Mesodermal cell (in vitro differentiated cells): ENCODE data around the gene ADCY5.

Experiments
- H3K27ac ChIP-seq: 2 replicates; pipeline ENCODE4 v1.7.0; 2013; ENCODE audit warnings: mild to moderate bottlenecking, low read depth, low read length, moderate library complexity; ENCODE audit not compliant: severe bottlenecking
- H3K36me3 ChIP-seq: 2 replicates; pipeline ENCODE4 v1.7.1; 2013; ENCODE audit warnings: mild to moderate bottlenecking, low read length, moderate library complexity; ENCODE audit not compliant: control insufficient read depth, insufficient read depth
- H3K4me1 ChIP-seq: one replicate; pipeline ENCODE4 v1.7.1; 2013; ENCODE audit warnings: mild to moderate bottlenecking, low read length; ENCODE audit not compliant: insufficient read depth, control insufficient read depth, poor library complexity, severe bottlenecking
- H3K4me3 ChIP-seq: 2 replicates; pipeline ENCODE4 v1.7.0; 2013; ENCODE audit warnings: low read length, control low read depth, mild to moderate bottlenecking; ENCODE audit not compliant: insufficient read depth, poor library complexity, severe bottlenecking; ENCODE audit errors: extremely low read depth
- H3K9me3 ChIP-seq: 2 replicates; pipeline ENCODE4 v1.7.1; 2013; ENCODE audit warnings: mild to moderate bottlenecking, low read length, moderate library complexity; ENCODE audit not compliant: control insufficient read depth
- WGBS, 2 experiments: methylation state at CpG; one replicate each; pipeline ENCODE4 v1.1.5; 2013; ENCODE audit warnings: missing lambda C conversion rate in 2 of 2; ENCODE audit not compliant: insufficient coverage in 2 of 2; 5-methylcytosine and 5-hydroxymethylcytosine counted together

Gene ADCY5

DNA sequence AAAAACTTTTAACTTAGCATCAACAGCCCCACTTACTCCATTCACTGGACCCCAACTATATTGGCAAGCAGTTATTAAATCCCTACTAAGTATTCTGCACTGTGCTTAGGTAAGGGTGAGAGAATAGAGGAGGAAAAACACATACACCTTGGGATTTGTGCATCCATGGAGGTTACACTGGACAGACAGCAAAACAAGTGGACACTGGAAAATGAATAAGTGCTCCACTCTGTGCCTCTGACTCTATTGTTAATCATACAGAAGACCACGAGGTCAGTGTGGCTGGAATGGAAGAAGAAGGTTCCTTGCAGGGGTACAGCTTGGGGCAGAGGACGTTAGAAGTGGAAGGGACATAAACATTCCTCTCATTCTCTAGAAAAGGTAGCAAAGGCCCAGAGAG is 3.2 kb downstream of the ADCY5 start:
- Histone ChIP-seq H3K27ac (no peak overlapping the region), H3K9me3 (no peaks in the 10 kb centered on the region), H3K4me1 (no peaks in the 10 kb centered on the region), H3K4me3 (no peak overlapping the region), H3K36me3 (no peaks in the 10 kb centered on the region)
- WGBS, 2 experiments: 80% methylated on average over 1 of the region's 2 CpGs; no CpG with 5 or more reads in 1 of the 2 experiments

DNA sequence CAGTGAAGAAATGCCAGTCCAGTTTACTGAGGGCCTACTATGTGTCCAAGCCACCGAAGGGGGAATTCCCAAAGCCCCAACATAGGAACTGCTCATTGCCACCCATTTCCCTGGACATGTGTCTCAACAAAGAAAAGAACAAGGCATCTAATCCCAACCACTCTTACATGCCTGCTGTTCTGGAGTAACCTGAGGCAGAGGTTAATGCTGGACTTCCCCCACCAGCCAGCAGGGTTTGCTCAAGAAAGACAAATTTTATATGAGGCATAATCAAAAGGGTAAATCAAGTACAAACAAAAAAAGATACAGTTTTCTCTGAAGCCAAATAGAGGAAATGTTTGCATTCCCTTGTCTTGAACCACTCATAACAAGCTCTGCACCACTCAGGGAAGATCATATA is 4.1 kb downstream of the ADCY5 start:
- Histone ChIP-seq H3K27ac (no peak overlapping the region), H3K4me3 (no peak overlapping the region), H3K9me3 (no peaks in the 10 kb centered on the region), H3K36me3 (no peaks in the 10 kb centered on the region), H3K4me1 (peaks cover 6% of the 10 kb centered on the region)
- WGBS, 2 experiments: 57% methylated on average over 1 of the region's 1 CpG; no CpG with 5 or more reads in 1 of the 2 experiments

DNA sequence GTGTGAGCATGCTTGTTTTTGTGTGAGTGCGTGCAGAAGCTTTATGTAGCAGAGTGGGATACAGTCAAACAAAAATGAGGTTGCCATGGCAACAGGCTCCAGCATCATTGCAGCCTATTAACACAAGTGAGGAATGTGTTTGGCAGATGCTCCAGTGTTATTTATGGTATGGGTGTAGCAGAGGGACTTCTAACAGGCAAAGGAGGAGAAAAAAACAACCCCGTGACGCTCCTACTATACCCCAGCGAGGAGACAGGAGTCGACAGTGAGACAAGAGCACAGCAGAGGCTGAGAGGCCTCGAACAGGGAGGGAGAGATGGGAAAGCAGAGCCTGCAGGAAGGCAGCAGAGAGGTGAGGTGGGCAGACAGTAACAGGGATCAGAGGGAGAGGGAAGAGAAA is 4.9 kb downstream of the ADCY5 start:
- Histone ChIP-seq H3K36me3 (no peaks in the 10 kb centered on the region), H3K27ac (no peak overlapping the region), H3K4me1 (peaks cover 6% of the 10 kb centered on the region), H3K9me3 (no peaks in the 10 kb centered on the region), H3K4me3 (no peak overlapping the region)
- 76 to 90% methylated on average over 4 to 6 of the region's 6 CpGs for WGBS, 2 experiments

DNA sequence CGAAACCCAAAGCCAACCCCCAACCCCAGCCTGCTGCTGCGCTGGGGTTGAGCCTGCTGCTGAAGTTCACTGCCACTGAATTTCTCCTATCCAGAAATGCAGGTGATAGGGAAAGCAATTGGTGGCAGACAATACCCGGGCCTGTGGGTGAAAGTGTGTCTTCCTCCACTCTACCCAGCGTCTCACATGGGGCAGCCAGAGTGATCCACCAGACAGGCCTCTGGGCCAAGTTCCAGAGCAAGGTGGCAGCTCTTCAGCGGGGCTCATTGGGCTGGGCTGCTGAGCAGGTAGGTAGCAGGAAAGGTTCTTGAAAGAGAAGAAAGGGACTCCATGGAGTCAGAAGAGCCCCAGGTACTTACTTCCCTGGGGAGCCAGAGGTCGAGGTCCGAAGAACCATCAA is 6.0 kb downstream of the ADCY5 start:
- 90 to 93% methylated on average over 6 of the region's 7 CpGs for WGBS, 2 experiments
- Histone ChIP-seq H3K36me3 (no peaks in the 10 kb centered on the region), H3K9me3 (no peaks in the 10 kb centered on the region), H3K4me1 (peaks cover 6% of the 10 kb centered on the region), H3K4me3 (no peak overlapping the region), H3K27ac (no peak overlapping the region)

DNA sequence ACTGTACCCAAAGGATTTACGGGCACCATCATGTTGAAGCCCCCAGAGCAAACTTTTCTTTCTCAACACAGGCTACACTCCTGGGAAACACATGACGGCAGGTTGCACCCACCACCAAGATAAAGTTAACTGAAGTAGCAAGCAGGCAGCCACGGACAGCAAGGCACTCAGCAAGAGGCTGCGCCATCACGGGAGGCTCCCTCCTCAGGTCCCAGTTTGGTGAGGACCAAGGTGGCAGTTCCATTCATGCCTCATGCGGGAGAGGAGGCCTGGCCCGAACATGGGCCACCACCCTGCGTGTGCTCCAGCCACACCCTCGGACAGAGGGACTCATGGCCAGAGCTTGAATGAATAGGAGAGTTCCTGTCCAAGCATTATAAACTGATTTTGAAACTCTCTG is 6.8 kb downstream of the ADCY5 start:
- 87 to 97% methylated on average over 8 of the region's 9 CpGs for WGBS, 2 experiments

DNA sequence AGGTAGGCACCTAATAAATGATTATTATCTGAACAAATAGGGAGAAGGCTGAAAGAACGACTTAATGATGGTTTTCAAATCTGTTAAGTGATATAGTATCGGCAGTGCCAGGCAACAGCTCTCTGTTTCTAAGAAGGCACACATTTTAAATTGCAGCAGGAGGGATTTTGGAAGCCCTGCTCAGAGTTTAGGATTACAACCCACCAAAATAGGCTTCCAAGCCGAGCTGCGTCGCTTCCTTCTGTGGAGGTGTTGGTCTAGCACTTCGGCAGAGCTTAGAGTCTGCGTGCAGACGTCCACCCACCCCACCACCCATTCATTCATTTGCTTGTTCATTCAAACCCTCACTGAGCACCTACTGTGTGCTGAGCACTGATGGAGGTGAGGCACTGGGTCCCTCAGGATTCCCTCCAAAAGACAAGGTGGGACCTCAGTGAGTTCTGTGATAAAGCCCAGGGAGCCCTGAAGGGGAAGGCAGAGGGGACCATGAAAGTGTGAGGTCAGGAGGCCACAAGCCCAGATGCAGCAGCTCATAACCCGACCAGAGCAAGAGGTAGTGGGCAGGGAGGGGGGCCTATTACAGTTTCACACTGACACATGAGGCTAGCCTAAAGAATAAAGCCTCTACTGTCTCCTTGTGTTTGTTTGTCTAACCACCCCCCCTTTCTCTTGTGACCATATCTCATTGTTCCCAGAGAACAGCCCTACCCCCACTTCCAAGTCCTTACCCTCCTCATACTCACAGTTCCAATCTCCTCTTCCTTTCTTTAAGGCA is 8.9 kb downstream of the ADCY5 start:
- Histone ChIP-seq H3K4me1 (peaks cover 6% of the 10 kb centered on the region), H3K9me3 (no peaks in the 10 kb centered on the region), H3K27ac (no peak overlapping the region), H3K36me3 (no peaks in the 10 kb centered on the region), H3K4me3 (no peak overlapping the region)
- 90 to 93% methylated on average over 6 to 9 of the region's 9 CpGs for WGBS, 2 experiments

More for the DNA sequence above, 6.8 kb downstream of the ADCY5 start:
- Histone ChIP-seq H3K4me1 (peaks cover 6% of the 10 kb centered on the region), H3K4me3 (no peak overlapping the region), H3K36me3 (no peaks in the 10 kb centered on the region), H3K9me3 (no peaks in the 10 kb centered on the region), H3K27ac (no peak overlapping the region)

DNA sequence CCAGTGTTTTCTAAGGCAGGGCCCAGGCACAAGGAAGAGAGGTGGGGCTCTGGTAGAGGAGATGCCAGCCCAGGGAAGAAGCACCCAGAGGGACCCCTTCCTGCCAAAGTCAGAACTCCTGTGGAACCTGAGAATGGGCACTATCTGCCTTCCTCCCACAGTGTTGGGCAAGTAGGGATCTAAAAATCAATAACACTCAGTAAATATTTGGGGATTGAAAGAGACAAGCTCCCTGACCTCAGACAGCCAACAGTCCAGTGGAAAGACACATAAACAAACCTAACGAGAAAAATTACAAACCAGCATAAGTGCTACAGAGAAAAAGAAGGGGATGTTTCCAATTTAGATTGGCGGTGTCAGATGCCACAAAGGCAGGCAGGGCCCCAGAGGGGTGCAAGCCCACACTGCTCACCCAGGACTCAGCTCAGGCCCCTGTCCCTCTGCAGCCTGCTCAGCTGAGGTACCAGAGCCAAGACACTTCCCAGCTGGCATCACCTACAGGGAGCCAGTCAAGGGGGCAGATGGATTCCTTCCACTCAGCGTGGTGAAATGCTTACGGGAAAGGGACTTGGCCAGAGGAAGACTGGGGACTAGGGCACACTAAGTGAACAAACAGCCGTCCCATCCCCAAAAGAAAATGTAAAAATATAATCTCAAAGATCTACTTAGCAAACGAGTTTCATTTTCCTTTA is 15.9 kb downstream of the ADCY5 start:
- Histone ChIP-seq H3K4me1 (no peaks in the 10 kb centered on the region), H3K4me3 (no peak overlapping the region), H3K36me3 (no peaks in the 10 kb centered on the region), H3K27ac (no peak overlapping the region), H3K9me3 (no peaks in the 10 kb centered on the region)
- WGBS, 2 experiments: 88 to 100% methylated on average over 2 to 3 of the region's 6 CpGs

DNA sequence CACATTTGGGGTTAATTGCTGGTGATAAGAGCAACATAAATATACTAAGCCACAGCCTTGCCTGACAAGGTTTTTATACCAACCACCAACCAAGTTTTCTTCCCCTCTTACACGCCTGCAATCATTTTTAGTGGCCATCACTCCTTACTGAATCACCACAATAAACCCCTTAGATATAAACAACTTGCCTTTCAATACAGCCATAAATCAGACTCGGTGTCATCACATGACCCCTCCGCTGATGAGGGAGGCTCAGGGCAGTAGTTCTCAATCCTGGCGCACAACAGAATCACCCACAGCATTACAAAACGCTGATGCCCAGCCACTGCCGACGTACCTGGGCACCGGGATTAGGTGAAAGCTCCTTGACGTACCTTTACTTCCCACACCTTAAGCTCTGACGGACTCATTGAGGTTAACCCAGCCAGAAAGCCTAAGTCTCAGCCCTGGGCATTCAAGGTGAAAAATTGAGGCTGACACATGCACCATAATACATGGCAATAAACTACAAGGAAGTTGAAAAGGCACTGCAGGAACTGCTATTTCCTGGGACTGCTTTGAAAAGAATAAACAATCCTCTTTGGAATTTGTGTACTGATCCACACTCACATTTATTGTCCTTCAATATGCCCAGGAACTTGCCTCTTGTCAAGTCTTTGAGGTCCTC is 17.1 kb downstream of the ADCY5 start:
- Histone ChIP-seq H3K4me1 (no peaks in the 10 kb centered on the region), H3K27ac (no peak overlapping the region), H3K4me3 (no peak overlapping the region), H3K36me3 (no peaks in the 10 kb centered on the region), H3K9me3 (no peaks in the 10 kb centered on the region)
- 91 to 99% methylated on average over 7 to 8 of the region's 10 CpGs for WGBS, 2 experiments

DNA sequence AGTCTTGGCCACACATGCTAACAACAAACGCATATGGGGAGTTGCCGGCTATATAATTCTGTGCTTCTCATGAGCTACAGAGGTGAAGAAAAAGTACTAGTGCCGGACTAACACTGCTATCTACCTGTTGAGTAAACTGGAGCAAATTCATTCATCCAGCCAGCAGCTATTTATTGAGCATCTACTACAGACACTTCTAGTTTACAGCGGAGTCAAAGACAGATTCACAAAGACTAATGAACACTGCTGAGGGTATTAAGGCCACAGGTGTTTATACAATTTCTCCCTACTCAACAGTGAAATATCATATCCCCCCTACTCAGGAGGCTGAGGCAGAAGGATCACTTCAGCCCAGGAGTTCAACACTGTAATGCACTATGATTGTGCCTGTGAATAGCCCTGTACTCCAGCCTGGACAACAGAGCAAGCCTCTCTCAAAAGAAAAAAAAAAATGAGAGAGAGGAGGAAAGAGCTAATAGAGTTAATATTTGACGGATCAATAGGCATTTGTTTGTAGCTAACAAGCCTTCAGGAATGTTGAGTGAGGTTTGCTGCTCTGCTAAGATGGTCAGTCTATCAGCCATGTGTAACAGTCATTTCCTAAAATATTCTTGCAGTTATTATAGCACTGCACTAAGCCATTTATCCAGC is 17.8 kb downstream of the ADCY5 start:
- Histone ChIP-seq H3K27ac (no peak overlapping the region), H3K36me3 (no peaks in the 10 kb centered on the region), H3K4me1 (no peaks in the 10 kb centered on the region), H3K4me3 (no peak overlapping the region), H3K9me3 (no peaks in the 10 kb centered on the region)
- WGBS, 2 experiments: 91 to 92% methylated on average over 4 of the region's 5 CpGs

DNA sequence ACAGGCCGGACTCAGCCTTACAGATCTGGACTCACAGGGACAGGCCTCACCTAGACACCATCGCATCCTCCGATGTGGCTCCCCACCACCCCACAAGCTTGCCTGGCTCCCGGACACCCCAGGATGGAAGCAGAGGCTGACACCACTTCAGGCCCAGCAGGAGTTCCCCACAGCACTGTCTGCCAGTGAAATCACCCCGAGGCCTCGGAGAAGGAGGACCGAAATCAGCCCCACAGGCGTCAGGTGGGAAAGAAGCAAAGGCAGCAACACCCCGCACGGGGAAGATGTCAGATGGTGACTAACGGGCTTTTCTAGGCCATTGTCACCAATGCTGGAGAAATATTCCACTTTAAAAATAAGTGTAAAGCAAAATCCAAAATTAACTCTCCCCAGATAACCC is 18.6 kb downstream of the ADCY5 start:
- H3K4me3 ChIP-seq: no peak overlapping the region
- 90 to 94% methylated on average over 7 to 8 of the region's 11 CpGs for WGBS, 2 experiments
- H3K4me1 ChIP-seq: no peaks in the 10 kb centered on the region

More for the DNA sequence above, 18.6 kb downstream of the ADCY5 start:
- Histone ChIP-seq H3K9me3 (no peaks in the 10 kb centered on the region), H3K36me3 (no peaks in the 10 kb centered on the region), H3K27ac (no peak overlapping the region)
